Measurements from ENCODE around the gene FAM200B.

Gene FAM200B

GRCh38 chr4:15692602-15693001, 11.0 kb downstream of the FAM200B start:
- DNase-seq = no peak
- peaks cover 7% of the 10 kb centered on the region for H3K36me3 ChIP-seq (replicated peaks)
- no peak for TF ChIP-seq CTCF (IDR thresholded peaks at IDR 0.05; ENCODE audit: low read depth, low read length, missing control alignments)
- in situ Hi-C loops (cut with HindIII; ENCODE audit: low pct_ligation_motif_present, low sequenced_read_pairs) = no loop called here
- H3K4me3 ChIP-seq (ENCODE audit: low read depth, low read length) = no peak overlapping the region
- no peaks in the 10 kb centered on the region for H3K27me3 ChIP-seq (replicated peaks)
- H3K27ac ChIP-seq = peak overlapping the region; percentile 99

GRCh38 chr4:15694431-15694830, 12.8 kb downstream of the FAM200B start:
- Histone ChIP-seq H3K27ac (peak overlapping the region; percentile 67), H3K36me3 (replicated peaks) (no peaks in the 10 kb centered on the region), H3K4me3 (ENCODE audit: low read depth, low read length) (no peak overlapping the region), H3K27me3 (replicated peaks) (no peaks in the 10 kb centered on the region)
- DNase-seq = no peak
- in situ Hi-C loops (cut with HindIII; ENCODE audit: low pct_ligation_motif_present, low sequenced_read_pairs) = no loop called here
- no peak for TF ChIP-seq CTCF (IDR thresholded peaks at IDR 0.05; ENCODE audit: low read depth, low read length, missing control alignments)

GRCh38 chr4:15695240-15695699, 13.6 kb downstream of the FAM200B start:
- H3K27ac ChIP-seq = peak overlapping the region; percentile 67
- no peaks in the 10 kb centered on the region for H3K27me3 ChIP-seq (replicated peaks)
- H3K36me3 ChIP-seq (replicated peaks) = no peaks in the 10 kb centered on the region
- TF ChIP-seq CTCF (IDR thresholded peaks at IDR 0.05; ENCODE audit: low read depth, low read length, missing control alignments) = peak; percentile 13
- H3K4me3 ChIP-seq (ENCODE audit: low read depth, low read length) = no peak overlapping the region
- in situ Hi-C loops (cut with HindIII; ENCODE audit: low pct_ligation_motif_present, low sequenced_read_pairs) = no loop called here
- DNase-seq = peak; percentile 87

GRCh38 chr4:15695729-15696128, 14.1 kb downstream of the FAM200B start:
- in situ Hi-C loops (cut with HindIII; ENCODE audit: low pct_ligation_motif_present, low sequenced_read_pairs) = no loop called here
- Histone ChIP-seq H3K36me3 (replicated peaks) (no peaks in the 10 kb centered on the region), H3K27me3 (replicated peaks) (no peaks in the 10 kb centered on the region), H3K4me3 (ENCODE audit: low read depth, low read length) (no peak overlapping the region), H3K27ac (peak overlapping the region; percentile 67)
- TF ChIP-seq CTCF (IDR thresholded peaks at IDR 0.05; ENCODE audit: low read depth, low read length, missing control alignments) = no peak
- no peak for DNase-seq

- in situ Hi-C loops (cut with HindIII; ENCODE audit: low pct_ligation_motif_present, low sequenced_read_pairs) = no loop called here
- no peak overlapping the region for H3K4me3 ChIP-seq (ENCODE audit: low read depth, low read length)
- TF ChIP-seq CTCF (IDR thresholded peaks at IDR 0.05; ENCODE audit: low read depth, low read length, missing control alignments) = no peak
- H3K27me3 ChIP-seq (replicated peaks) = no peaks in the 10 kb centered on the region
- DNase-seq = no peak
- H3K27ac ChIP-seq = no peak overlapping the region
- no peaks in the 10 kb centered on the region for H3K36me3 ChIP-seq (replicated peaks)
Observed at GRCh38 chr4:15696866-15697265, 15.2 kb downstream of the FAM200B start.

GRCh38 chr4:15702941-15703403, 21.3 kb downstream of the FAM200B start, which contains the start of gene BST1:
TSS of gene BST1 (plus strand) at chr4:15703065. CDS start at chr4:15703145, 80 bp downstream.
- Histone ChIP-seq H3K27ac (no peak within 1 kb of the TSS), H3K36me3 (replicated peaks) (no peaks in the 10 kb centered on the region), H3K27me3 (replicated peaks) (no peaks in the 10 kb centered on the region), H3K4me3 (ENCODE audit: low read depth, low read length) (peak within 1 kb of the TSS; percentile 66)
- DNase-seq = peak; percentile 71
- TF ChIP-seq CTCF (IDR thresholded peaks at IDR 0.05; ENCODE audit: low read depth, low read length, missing control alignments) = no peak
- in situ Hi-C loops (cut with HindIII; ENCODE audit: low pct_ligation_motif_present, low sequenced_read_pairs) = no loop called here
